GM12878 (cell line): Measurements from ENCODE around the gene VSTM5. TPM values are rescaled to one million over a fixed set of nuclear protein-coding genes. Genes with fewer than 3 reads are reported as not detected.

Source experiments
- ATAC-seq: fragments of 200-7000 bp; cut with Tn5 transposase; 3 replicates; pipeline ENCODE4 v1.9.1; 2020; ENCODE audit warnings: mild to moderate bottlenecking, moderate library complexity
- BruUV-seq: library from RNA; stranded (reverse); fragments of 400-500 nt; replicated peaks from 2 replicates; lab custom pipeline; 2021; lab: Mats Ljungman, UMichigan
- CTCF ChIA-PET: fragments of 300-600 bp; sonication (Branson Sonifier 250); formaldehyde crosslinking; extraction: SDS; loops from one replicate; lab custom pipeline; 2021; ENCODE audit warnings: inconsistent platforms; lab: Yijun Ruan, JAX
- POLR2A ChIA-PET: fragments of 350-600 bp; formaldehyde crosslinking; extraction: SDS; loops from one replicate; lab custom pipeline; 2021; ENCODE audit warnings: inconsistent platforms; lab: Charles Lee
- RAD21 ChIA-PET: fragments of 300-600 bp; sonication (Branson Sonifier 250); formaldehyde crosslinking; loops from one replicate; lab custom pipeline; 2023; ENCODE audit warnings: antibody characterized with exemption; ENCODE audit not compliant: unreplicated experiment; lab: Charles Lee
- SMC1A ChIA-PET: fragments of 300-600 bp; sonication (Branson Sonifier 250); formaldehyde crosslinking; loops from one replicate; lab custom pipeline; 2023; ENCODE audit not compliant: unreplicated experiment, uncharacterized antibody; lab: Charles Lee
- DNase-seq: peaks from one replicate; pipeline ENCODE4 v3.0.0-alpha.2; 2011; ENCODE audit warnings: low read depth, low spot score
- FAIRE-seq: peaks from 3 replicates; lab custom pipeline; 2011; peaks lifted over from hg19 to GRCh38; lab: Jason Lieb, UNC
- H2AFZ ChIP-seq: 2 replicates; pipeline ENCODE4 v1.6.0; 2011; ENCODE audit warnings: low read depth, low read length, control low read depth; ENCODE audit not compliant: control insufficient read depth
- H3K27ac ChIP-seq: 2 replicates; pipeline ENCODE4 v1.5.1; 2011; ENCODE audit warnings: control low read depth; ENCODE audit not compliant: control insufficient read depth, insufficient read depth
- H3K27me3 ChIP-seq, 2 experiments: replicated peaks in 1 of 2; 2 replicates each; pipeline versions ENCODE4 v1.6.0 to v1.6.1; 2011; ENCODE audit warnings: low read length in 1 of 2; ENCODE audit not compliant: control insufficient read depth in 2 of 2, insufficient read depth in 2 of 2
- H3K36me3 ChIP-seq, 2 experiments: 2 replicates each; pipeline ENCODE4 v1.5.1; 2011; ENCODE audit warnings: low read length in 1 of 2; ENCODE audit not compliant: control insufficient read depth in 2 of 2, insufficient read depth in 2 of 2
- H3K4me1 ChIP-seq: 2 replicates; pipeline ENCODE4 v1.6.1; 2011; ENCODE audit warnings: mild to moderate bottlenecking, low read length, moderate library complexity, mixed read lengths; ENCODE audit not compliant: control insufficient read depth, insufficient read depth
- H3K4me2 ChIP-seq: 2 replicates; pipeline ENCODE4 v1.6.0; 2011; ENCODE audit warnings: control low read depth; ENCODE audit not compliant: control insufficient read depth, insufficient read depth
- H3K4me3 ChIP-seq: fragments of 200-600 bp; sonication (generic); 2 replicates; pipeline ENCODE4 v1.5.1; 2016
- H3K79me2 ChIP-seq: 2 replicates; pipeline ENCODE4 v1.6.0; 2011; ENCODE audit warnings: low read length; ENCODE audit not compliant: control insufficient read depth, insufficient read depth
- H3K9ac ChIP-seq: 2 replicates; pipeline ENCODE4 v1.8.0; 2011; ENCODE audit warnings: low read length, control low read depth, mixed read lengths; ENCODE audit not compliant: control insufficient read depth, insufficient read depth
- H3K9me3 ChIP-seq: replicated peaks from 3 replicates; pipeline ENCODE4 v1.5.1; 2011; ENCODE audit warnings: mild to moderate bottlenecking, low read length; ENCODE audit not compliant: control insufficient read depth, insufficient read depth
- H4K20me1 ChIP-seq: 2 replicates; pipeline ENCODE4 v1.6.0; 2011; ENCODE audit not compliant: control insufficient read depth, insufficient read depth
- CHD1 ChIP-seq: IDR thresholded peaks from 2 replicates; pipeline ENCODE4 v1.6.1; 2012; ENCODE audit warnings: low read depth, low read length, improper control_type of control experiment
- CREB1 ChIP-seq: IDR thresholded peaks from 2 replicates; pipeline ENCODE4 v1.6.1; 2012; ENCODE audit warnings: low read depth, mild to moderate bottlenecking, inconsistent platforms
- GABPA ChIP-seq: IDR thresholded peaks from 2 replicates; pipeline ENCODE4 v1.6.1; 2014; ENCODE audit warnings: antibody characterized with exemption, low read depth, mild to moderate bottlenecking, inconsistent platforms
- HDGF ChIP-seq: fragments of 450-650 bp; IDR thresholded peaks from 2 replicates; pipeline ENCODE4 v1.6.1; 2016; ENCODE audit warnings: antibody characterized with exemption
- KDM1A ChIP-seq: fragments of 200-600 bp; sonication (generic); IDR thresholded peaks from 2 replicates; pipeline ENCODE4 v1.6.1; 2016; ENCODE audit warnings: borderline replicate concordance
- RAD21 ChIP-seq: IDR thresholded peaks from 2 replicates; pipeline ENCODE4 v1.6.1; 2011; ENCODE audit warnings: mild to moderate bottlenecking, low read depth, low read length, moderate library complexity; ENCODE audit not compliant: insufficient read depth
- SMAD5 ChIP-seq: IDR thresholded peaks from 2 replicates; pipeline ENCODE4 v1.6.1; 2016; ENCODE audit warnings: antibody characterized with exemption, low read depth
- SMC3 ChIP-seq: IDR thresholded peaks from 2 replicates; pipeline ENCODE4 v1.6.1; 2011; ENCODE audit warnings: low read length, improper control_type of control experiment, borderline replicate concordance
- ZNF384 ChIP-seq: IDR thresholded peaks from 2 replicates; pipeline ENCODE4 v1.6.1; 2012; ENCODE audit warnings: low read depth, mild to moderate bottlenecking, low read length, improper control_type of control experiment, borderline replicate concordance
- WGBS: methylation state at CpG from one replicate; pipeline ENCODE4 v1.1.6; 2016; ENCODE audit warnings: low lambda C conversion rate; ENCODE audit not compliant: insufficient replicate concordance, insufficient coverage; ENCODE audit errors: missing lambda C conversion rate; 5-methylcytosine and 5-hydroxymethylcytosine counted together
- in situ Hi-C: fragments of 300-500 bp; cut with MboI; formaldehyde crosslinking; loops from 9 replicates; pipeline ENCODE4 v1.14.3; 2018; ENCODE audit warnings: mixed read lengths
- intact Hi-C: fragments of 100-400 bp; cut with micrococcal nuclease; formaldehyde crosslinking; loops from one replicate; pipeline ENCODE4 v1.14.2; 2022; ENCODE audit not compliant: unreplicated experiment
- polyA plus RNA-seq, 11 experiments: library from polyadenylated mRNA; depleted of rRNA in 4 of 11; unstranded in 6 of 11; stranded (reverse) in 5 of 11; fragments of >200 nt; fragmentation: Nextera tagmentation in 4 of 11; fragmentation: Illumina TruSeq in 1 of 11; extraction: Ambion mirVana in 4 of 11; extraction: Trizol in 1 of 11; gene quantifications; 1 replicate in 1 of 11; 2 replicates in 10 of 11; pipeline versions ENCODE4 v1.2.1 to v1.2.3, GENCODE V29; 2011 to 2016; ENCODE audit warnings: inconsistent platforms in 2 of 11, missing spikeins in 2 of 11, low read depth in 1 of 11
- total RNA-seq, 4 experiments: library from RNA; depleted of rRNA in 3 of 4; stranded (reverse); fragments of >200 nt in 3 of 4; fragmentation: Illumina TruSeq in 1 of 4; extraction: Trizol in 1 of 4; gene quantifications; 2 replicates each; pipeline versions ENCODE4 v1.2.1 to v1.2.3, GENCODE V29; 2013 to 2021
- TF ChIP-seq, protein P1 (sequence below): fragments of 150-350 bp; IDR thresholded peaks from 2 replicates; pipeline ENCODE4 v1.6.1; 2016; ENCODE audit warnings: low read depth, low read length
- TF ChIP-seq, protein P2 (sequence below): fragments of 450-650 bp; IDR thresholded peaks from 2 replicates; pipeline ENCODE4 v1.6.1; 2017; ENCODE audit warnings: mild to moderate bottlenecking, low read depth, inconsistent platforms; ENCODE audit not compliant: poor library complexity, severe bottlenecking
- TF ChIP-seq, protein P3 (sequence below), 3 experiments: IDR thresholded peaks in 2 of 3; conservative IDR thresholded peaks in 1 of 3; 2 replicates each; pipeline ENCODE4 v1.5.1; 2011; ENCODE audit warnings: low read depth in 3 of 3, low read length in 3 of 3, mild to moderate bottlenecking in 3 of 3, control low read depth in 2 of 3, moderate library complexity in 2 of 3, inconsistent platforms in 1 of 3, mixed read lengths in 1 of 3; ENCODE audit not compliant: control insufficient read depth in 2 of 3, insufficient read depth in 1 of 3; ENCODE audit errors: extremely low read depth in 1 of 3

The VSTM5 gene
- total and polyA plus RNA-seq, 10 of the 15 experiments (the other 5 are each of a cell fraction or from before 2014, with no cell fraction given), result not detected

DNA sequence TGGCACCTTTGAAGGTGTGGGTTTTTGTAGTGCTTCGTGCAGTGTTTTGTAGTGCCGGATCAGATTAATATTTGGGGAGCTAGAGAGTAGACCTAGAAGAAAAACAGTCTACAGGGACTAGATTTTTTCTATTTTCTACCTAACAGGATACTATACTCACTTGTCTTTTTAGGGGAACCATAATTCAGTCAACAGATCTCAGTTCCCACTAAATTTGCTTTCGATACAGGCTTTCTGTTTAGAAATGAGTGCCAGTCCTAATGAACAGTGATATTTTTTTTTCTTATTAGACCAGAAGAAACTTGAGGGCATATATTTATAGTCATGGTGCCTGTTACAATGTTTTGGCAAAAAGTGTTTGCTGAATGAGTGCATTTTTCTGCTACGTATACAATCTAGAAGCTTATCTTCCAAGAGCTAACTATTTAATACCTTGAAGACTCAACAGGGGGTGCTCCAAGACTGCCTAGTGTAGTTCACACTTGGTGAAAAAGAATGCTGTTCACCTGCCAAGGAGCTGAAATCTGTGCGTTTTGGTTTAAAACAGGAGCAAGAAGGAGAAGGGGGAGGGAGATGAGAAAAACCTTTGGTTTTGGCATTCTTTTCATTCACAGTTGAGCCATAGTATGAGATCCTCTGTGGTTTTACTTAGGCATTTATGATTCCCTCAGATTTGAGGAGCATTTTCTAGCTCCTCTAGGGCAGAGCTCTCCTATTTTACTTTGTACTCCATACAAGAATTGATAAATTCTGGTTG lies 44.9 kb upstream of the VSTM5 start:
- ChIA-PET SMC1A (interaction anchor here (0.7 to 1.3 kb wide), 8 partner anchors 15 to 714 kb away, joined by 3 to 9 read pairs (median 4); no protein-coding TSS in a partner anchor), RAD21 (interaction anchor here (0.6 to 1.9 kb wide), 17 partner anchors 7 to 709 kb away, joined by 3 to 12 read pairs (median 4); no protein-coding TSS in a partner anchor), POLR2A (interaction anchor here (0.6 kb wide), 1 partner anchor 1352 kb away, joined by 3 read pairs; no protein-coding TSS in a partner anchor), CTCF (interaction anchor here (0.6 to 2.5 kb wide), 37 partner anchors 8 to 1254 kb away, joined by 3 to 13 read pairs (median 4); partner anchors contain the start of gene PANX1)
- H3K9ac ChIP-seq, result no peak overlapping the region
- no peaks in the 10 kb centered on the region for H3K9me3 ChIP-seq
- H2AFZ ChIP-seq, result no peak overlapping the region
- no TSS peak for BruUV-seq
- in situ Hi-C loops, result loop anchor here (10.0 kb wide), 1 partner anchor 610 kb away; no protein-coding TSS in a partner anchor
- no peak overlapping the region for H3K4me3 ChIP-seq
- peak; percentile 41 for FAIRE-seq
- peak; percentile 82 for ATAC-seq
- intact Hi-C loops, result loop anchor here (2.0 to 10.0 kb wide), 2 partner anchors 520 to 610 kb away; no protein-coding TSS in a partner anchor
- H3K27me3 ChIP-seq, result no peaks in the 10 kb centered on the region
- peak; percentile 48 for TF ChIP-seq SMC3
- TF ChIP-seq HDGF, result no peak
- TF ChIP-seq, protein P1, sequence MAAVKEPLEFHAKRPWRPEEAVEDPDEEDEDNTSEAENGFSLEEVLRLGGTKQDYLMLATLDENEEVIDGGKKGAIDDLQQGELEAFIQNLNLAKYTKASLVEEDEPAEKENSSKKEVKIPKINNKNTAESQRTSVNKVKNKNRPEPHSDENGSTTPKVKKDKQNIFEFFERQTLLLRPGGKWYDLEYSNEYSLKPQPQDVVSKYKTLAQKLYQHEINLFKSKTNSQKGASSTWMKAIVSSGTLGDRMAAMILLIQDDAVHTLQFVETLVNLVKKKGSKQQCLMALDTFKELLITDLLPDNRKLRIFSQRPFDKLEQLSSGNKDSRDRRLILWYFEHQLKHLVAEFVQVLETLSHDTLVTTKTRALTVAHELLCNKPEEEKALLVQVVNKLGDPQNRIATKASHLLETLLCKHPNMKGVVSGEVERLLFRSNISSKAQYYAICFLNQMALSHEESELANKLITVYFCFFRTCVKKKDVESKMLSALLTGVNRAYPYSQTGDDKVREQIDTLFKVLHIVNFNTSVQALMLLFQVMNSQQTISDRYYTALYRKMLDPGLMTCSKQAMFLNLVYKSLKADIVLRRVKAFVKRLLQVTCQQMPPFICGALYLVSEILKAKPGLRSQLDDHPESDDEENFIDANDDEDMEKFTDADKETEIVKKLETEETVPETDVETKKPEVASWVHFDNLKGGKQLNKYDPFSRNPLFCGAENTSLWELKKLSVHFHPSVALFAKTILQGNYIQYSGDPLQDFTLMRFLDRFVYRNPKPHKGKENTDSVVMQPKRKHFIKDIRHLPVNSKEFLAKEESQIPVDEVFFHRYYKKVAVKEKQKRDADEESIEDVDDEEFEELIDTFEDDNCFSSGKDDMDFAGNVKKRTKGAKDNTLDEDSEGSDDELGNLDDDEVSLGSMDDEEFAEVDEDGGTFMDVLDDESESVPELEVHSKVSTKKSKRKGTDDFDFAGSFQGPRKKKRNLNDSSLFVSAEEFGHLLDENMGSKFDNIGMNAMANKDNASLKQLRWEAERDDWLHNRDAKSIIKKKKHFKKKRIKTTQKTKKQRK, result no peak
- TF ChIP-seq KDM1A, result no peak
- no peak for TF ChIP-seq SMAD5
- TF ChIP-seq CREB1, result no peak
- TF ChIP-seq, protein P2, sequence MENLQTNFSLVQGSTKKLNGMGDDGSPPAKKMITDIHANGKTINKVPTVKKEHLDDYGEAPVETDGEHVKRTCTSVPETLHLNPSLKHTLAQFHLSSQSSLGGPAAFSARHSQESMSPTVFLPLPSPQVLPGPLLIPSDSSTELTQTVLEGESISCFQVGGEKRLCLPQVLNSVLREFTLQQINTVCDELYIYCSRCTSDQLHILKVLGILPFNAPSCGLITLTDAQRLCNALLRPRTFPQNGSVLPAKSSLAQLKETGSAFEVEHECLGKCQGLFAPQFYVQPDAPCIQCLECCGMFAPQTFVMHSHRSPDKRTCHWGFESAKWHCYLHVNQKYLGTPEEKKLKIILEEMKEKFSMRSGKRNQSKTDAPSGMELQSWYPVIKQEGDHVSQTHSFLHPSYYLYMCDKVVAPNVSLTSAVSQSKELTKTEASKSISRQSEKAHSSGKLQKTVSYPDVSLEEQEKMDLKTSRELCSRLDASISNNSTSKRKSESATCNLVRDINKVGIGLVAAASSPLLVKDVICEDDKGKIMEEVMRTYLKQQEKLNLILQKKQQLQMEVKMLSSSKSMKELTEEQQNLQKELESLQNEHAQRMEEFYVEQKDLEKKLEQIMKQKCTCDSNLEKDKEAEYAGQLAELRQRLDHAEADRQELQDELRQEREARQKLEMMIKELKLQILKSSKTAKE, result no peak
- TF ChIP-seq RAD21, result peak; percentile 76
- no peak for TF ChIP-seq GABPA
- TF ChIP-seq ZNF384, result no peak
- no peak for TF ChIP-seq CHD1
- TF ChIP-seq, protein P3, sequence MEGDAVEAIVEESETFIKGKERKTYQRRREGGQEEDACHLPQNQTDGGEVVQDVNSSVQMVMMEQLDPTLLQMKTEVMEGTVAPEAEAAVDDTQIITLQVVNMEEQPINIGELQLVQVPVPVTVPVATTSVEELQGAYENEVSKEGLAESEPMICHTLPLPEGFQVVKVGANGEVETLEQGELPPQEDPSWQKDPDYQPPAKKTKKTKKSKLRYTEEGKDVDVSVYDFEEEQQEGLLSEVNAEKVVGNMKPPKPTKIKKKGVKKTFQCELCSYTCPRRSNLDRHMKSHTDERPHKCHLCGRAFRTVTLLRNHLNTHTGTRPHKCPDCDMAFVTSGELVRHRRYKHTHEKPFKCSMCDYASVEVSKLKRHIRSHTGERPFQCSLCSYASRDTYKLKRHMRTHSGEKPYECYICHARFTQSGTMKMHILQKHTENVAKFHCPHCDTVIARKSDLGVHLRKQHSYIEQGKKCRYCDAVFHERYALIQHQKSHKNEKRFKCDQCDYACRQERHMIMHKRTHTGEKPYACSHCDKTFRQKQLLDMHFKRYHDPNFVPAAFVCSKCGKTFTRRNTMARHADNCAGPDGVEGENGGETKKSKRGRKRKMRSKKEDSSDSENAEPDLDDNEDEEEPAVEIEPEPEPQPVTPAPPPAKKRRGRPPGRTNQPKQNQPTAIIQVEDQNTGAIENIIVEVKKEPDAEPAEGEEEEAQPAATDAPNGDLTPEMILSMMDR (IDR thresholded peaks at IDR 0.05 in 2 of 3, conservative IDR thresholded peaks at IDR 0.05 in 1 of 3; ENCODE audit: control insufficient read depth in 2 of 3, extremely low read depth in 1 of 3, insufficient read depth in 1 of 3, low read depth in 3 of 3, low read length in 3 of 3), result peak; percentile 51 to 58 (median 56)
- DNase-seq, result no peak
- 34% methylated on average over 5 of the region's 5 CpGs for WGBS
- H3K4me1 ChIP-seq, result no peaks in the 10 kb centered on the region
- H4K20me1 ChIP-seq, result no peaks in the 10 kb centered on the region
- no peak overlapping the region for H3K27ac ChIP-seq
- no peak overlapping the region for H3K4me2 ChIP-seq
- H3K79me2 ChIP-seq, result no peaks in the 10 kb centered on the region
- H3K36me3 ChIP-seq, result no peaks in the 10 kb centered on the region
